T-cell (primary cell): Measurements from ENCODE around the gene FLVCR1. TPM values are rescaled to one million over a fixed set of nuclear protein-coding genes. Genes with fewer than 3 reads are reported as not detected.
"Not testable (repeated sequence)": the region's sequence is repeated elsewhere in the genome, so short reads cannot be mapped to it uniquely, and the experiment has no call there.

ENCODE experiments used
- ATAC-seq, 4 experiments: fragments of 200-7000 bp in 3 of 4; fragments of 150-1000 bp in 1 of 4; cut with Tn5 transposase; replicated peaks in 1 of 4; 1 replicate in 3 of 4; 2 replicates in 1 of 4; pipeline ENCODE4 v1.10.0; 2021; ENCODE audit warnings: moderate library complexity in 3 of 4, mild to moderate bottlenecking in 2 of 4, moderate number of reproducible peaks in 1 of 4
- CTCF ChIA-PET, 2 donors: fragments of 300-600 bp; sonication (Branson Sonifier 250); formaldehyde crosslinking; loops; one replicate each; lab custom pipeline; 2022; ENCODE audit warnings: antibody characterized with exemption in 2 of 2; lab: Charles Lee
- POLR2A ChIA-PET, 2 donors: fragments of 300-600 bp; sonication (Branson Sonifier 250); formaldehyde crosslinking; loops; one replicate each; lab custom pipeline; 2022; ENCODE audit warnings: antibody characterized with exemption in 2 of 2; lab: Charles Lee
- DNase-seq, 35 experiments: peaks; one replicate each; pipeline versions ENCODE4 v3.0.0 to v3.0.0-alpha.2; 2013 to 2023
- H3K27ac ChIP-seq: one replicate; pipeline ENCODE4 v1.5.1; 2013; ENCODE audit warnings: low read length
- H3K27me3 ChIP-seq, 2 experiments: replicated peaks in 1 of 2; 1 replicate in 1 of 2; 2 replicates in 1 of 2; pipeline versions ENCODE4 v1.6.1 to v1.7.0; 2013; ENCODE audit warnings: low read length in 1 of 2, mixed read lengths in 1 of 2; ENCODE audit not compliant: control insufficient read depth in 2 of 2, insufficient read depth in 2 of 2; ENCODE audit errors: extremely low read depth in 1 of 2
- H3K36me3 ChIP-seq, 2 donors: 1 replicate in 1 of 2; 2 replicates in 1 of 2; pipeline versions ENCODE4 v1.6.1 to v1.7.0; 2013; ENCODE audit warnings: low read length in 1 of 2; ENCODE audit not compliant: control insufficient read depth in 2 of 2, insufficient read depth in 1 of 2; ENCODE audit errors: extremely low read depth in 1 of 2
- H3K4me1 ChIP-seq, 2 experiments: 1 replicate in 1 of 2; 2 replicates in 1 of 2; pipeline versions ENCODE4 v1.6.1 to v1.7.0; 2013; ENCODE audit warnings: low read length in 2 of 2, mixed read lengths in 1 of 2; ENCODE audit not compliant: insufficient read depth in 2 of 2, control insufficient read depth in 1 of 2; ENCODE audit errors: extremely low read depth in 1 of 2
- H3K4me3 ChIP-seq, 2 donors: 1 replicate in 1 of 2; 2 replicates in 1 of 2; pipeline versions ENCODE4 v1.5.1 to v1.7.0; 2013; ENCODE audit warnings: mild to moderate bottlenecking in 2 of 2, low read length in 1 of 2, moderate library complexity in 1 of 2; ENCODE audit not compliant: control insufficient read depth in 1 of 2; ENCODE audit errors: extremely low read depth in 1 of 2
- H3K9me3 ChIP-seq: 2 replicates; pipeline ENCODE4 v1.7.0; 2013
- H3K27ac Mint-ChIP-seq, 2 donors: one replicate each; pipeline ENCODE4 v1.8.0; 2020 to 2021; ENCODE audit warnings: mild to moderate bottlenecking in 2 of 2, mixed read lengths in 2 of 2
- H3K27me3 Mint-ChIP-seq, 2 donors: one replicate each; pipeline ENCODE4 v1.8.0; 2021 to 2022; ENCODE audit warnings: mixed read lengths in 2 of 2
- H3K36me3 Mint-ChIP-seq: one replicate; pipeline ENCODE4 v1.8.0; 2021; ENCODE audit warnings: mixed read lengths
- H3K4me1 Mint-ChIP-seq, 3 donors: one replicate each; pipeline ENCODE4 v1.8.0; 2020 to 2022; ENCODE audit warnings: mixed read lengths in 3 of 3, mild to moderate bottlenecking in 1 of 3
- H3K4me3 Mint-ChIP-seq, 3 donors: one replicate each; pipeline ENCODE4 v1.8.0; 2020 to 2022; ENCODE audit warnings: mild to moderate bottlenecking in 3 of 3, mixed read lengths in 3 of 3, moderate library complexity in 3 of 3
- H3K9me3 Mint-ChIP-seq, 3 donors: one replicate each; pipeline ENCODE4 v1.8.0; 2020 to 2022; ENCODE audit warnings: mixed read lengths in 3 of 3
- WGBS: methylation state at CpG from one replicate; pipeline ENCODE4 v1.1.5; 2013; ENCODE audit warnings: missing lambda C conversion rate; ENCODE audit not compliant: insufficient coverage; 5-methylcytosine and 5-hydroxymethylcytosine counted together
- total RNA-seq, 35 experiments: library from RNA in 6 of 35; stranded (reverse) in 6 of 35; fragments of 120-200 nt in 1 of 35; gene quantifications; one replicate each; pipeline versions ENCODE4 v1.2.1 to v1.2.4 and lab custom pipeline; 2013 to 2026

FLVCR1 gene
- total RNA-seq, 5 donors from 2014 or later (not counting 1 experiment from before 2014, with no cell fraction given), result 8.5 to 10.8 (median 9.5) TPM

DNA sequence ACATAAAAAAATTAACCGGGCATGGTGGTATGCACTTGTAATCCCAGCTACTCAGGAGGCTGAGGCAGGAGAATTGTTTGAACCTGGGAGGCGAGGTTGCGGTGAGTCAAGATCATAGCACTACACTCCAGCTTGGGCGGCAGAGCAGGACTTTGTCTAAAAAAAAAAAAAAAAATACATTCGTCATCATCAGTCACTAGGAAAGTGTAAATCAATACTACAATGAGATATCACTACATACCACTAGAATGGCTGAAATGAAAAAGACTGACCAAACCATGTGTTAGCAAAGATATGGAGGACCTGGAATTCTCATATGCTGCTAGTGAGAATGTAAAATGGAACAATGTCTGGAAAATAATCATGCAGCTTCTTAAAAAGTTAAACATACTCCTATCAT is 19.9 kb upstream of the FLVCR1 start:
- 100% methylated on average over 2 of the region's 5 CpGs for WGBS
- ChIA-PET POLR2A (no interaction called here), CTCF (no interaction called here)
- ATAC-seq, result no peak
- Mint-ChIP-seq H3K4me3 (no peak overlapping the region), H3K4me1 (peaks cover 0 to 9% (median 4%) of the 10 kb centered on the region in 3 donors), H3K36me3 (no peaks in the 10 kb centered on the region), H3K9me3 (no peaks in the 10 kb centered on the region), H3K27ac (no peak overlapping the region), H3K27me3 (no peaks in the 10 kb centered on the region)
- Histone ChIP-seq H3K4me3 (no peak overlapping the region), H3K27ac (no peak overlapping the region), H3K36me3 (no peaks in the 10 kb centered on the region), H3K9me3 (no peaks in the 10 kb centered on the region), H3K4me1 (peaks cover 0 to 5% of the 10 kb centered on the region in 2 experiments), H3K27me3 (no peaks in the 10 kb centered on the region)
- DNase-seq, result no peak

DNA sequence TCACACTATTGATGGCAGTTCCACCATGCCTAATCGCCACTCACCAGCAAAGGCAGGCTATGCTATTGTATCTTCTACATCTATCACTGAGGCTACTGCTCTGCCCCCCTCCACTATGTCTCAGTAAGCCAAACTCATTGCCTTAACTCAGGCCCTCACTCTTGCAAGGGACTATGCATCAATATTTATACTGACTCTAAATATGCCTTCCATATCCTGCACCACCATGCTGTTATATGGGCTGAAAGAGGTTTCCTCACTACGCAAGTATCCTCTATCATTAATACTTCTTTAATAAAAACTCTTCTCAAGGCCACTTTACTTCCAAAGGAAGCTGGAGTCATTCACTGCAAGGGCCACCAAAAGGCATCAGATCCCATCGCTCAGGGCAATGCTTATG is 13.6 kb upstream of the FLVCR1 start:
- H3K27ac ChIP-seq, H3K4me1 Mint-ChIP-seq, H3K9me3 Mint-ChIP-seq, POLR2A ChIA-PET, H3K4me3 ChIP-seq, H3K36me3 ChIP-seq, ATAC-seq, CTCF ChIA-PET, H3K27ac Mint-ChIP-seq, H3K36me3 Mint-ChIP-seq, H3K4me1 ChIP-seq, H3K4me3 Mint-ChIP-seq, DNase-seq, H3K27me3 ChIP-seq, H3K9me3 ChIP-seq, H3K27me3 Mint-ChIP-seq: not testable (repeated sequence)
- WGBS, result 100% methylated on average over 1 of the region's 3 CpGs

DNA sequence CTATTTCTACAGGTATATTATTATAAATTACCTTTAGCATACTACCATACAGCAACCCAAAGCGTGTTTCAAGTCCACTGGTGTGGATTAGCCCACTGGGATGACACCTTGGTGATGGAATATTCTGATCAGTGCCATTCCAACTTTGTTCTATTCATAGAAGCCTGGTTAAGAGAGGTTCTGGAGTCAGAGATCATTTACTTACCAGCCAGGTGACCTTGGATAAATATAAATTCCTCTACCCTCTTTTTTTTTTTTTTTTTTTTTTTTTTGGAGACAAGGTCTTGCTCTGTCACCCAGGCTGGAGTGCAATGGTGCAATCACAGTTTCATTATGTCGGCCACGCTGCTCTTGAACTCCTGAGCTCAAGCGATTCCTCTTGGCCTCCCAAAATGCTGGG is 10.5 kb upstream of the FLVCR1 start, which contains the start of gene SPATA45:
TSS of gene SPATA45 (minus strand) at position 101 of the 400 bp plus-strand sequence. CDS start 11,500 bp downstream, outside the sequence.
- Mint-ChIP-seq H3K4me1 (no peaks in the 10 kb centered on the region), H3K27me3 (no peaks in the 10 kb centered on the region), H3K36me3 (peaks cover 6% of the 10 kb centered on the region), H3K4me3 (no peak within 1 kb of the TSS), H3K27ac (no peak within 1 kb of the TSS), H3K9me3 (peaks cover 0 to 2% (median 0%) of the 10 kb centered on the region in 3 donors)
- POLR2A ChIA-PET, result no interaction called here
- CTCF ChIA-PET, result interaction anchor here in 1 of 2 donors (0.7 kb wide), 1 partner anchor 98 kb away, joined by 3 read pairs; no protein-coding TSS in a partner anchor
- Histone ChIP-seq H3K36me3 (no peaks in the 10 kb centered on the region), H3K27ac (no peak within 1 kb of the TSS), H3K4me1 (no peaks in the 10 kb centered on the region), H3K27me3 (no peaks in the 10 kb centered on the region), H3K4me3 (no peak within 1 kb of the TSS), H3K9me3 (no peaks in the 10 kb centered on the region)
- WGBS, result 98% methylated on average over 3 of the region's 4 CpGs
- DNase-seq (no peak), ATAC-seq (no peak)

- Mint-ChIP-seq H3K4me3 (no peak overlapping the region), H3K9me3 (peaks cover 0 to 2% (median 0%) of the 10 kb centered on the region in 3 donors), H3K4me1 (peaks cover 0 to 14% (median 11%) of the 10 kb centered on the region in 3 donors), H3K27ac (no peak overlapping the region), H3K36me3 (peaks cover 19% of the 10 kb centered on the region), H3K27me3 (no peaks in the 10 kb centered on the region)
- ATAC-seq (no peak), DNase-seq (no peak)
- Histone ChIP-seq H3K27me3 (no peaks in the 10 kb centered on the region), H3K9me3 (no peaks in the 10 kb centered on the region), H3K4me3 (no peak overlapping the region), H3K36me3 (no peaks in the 10 kb centered on the region), H3K4me1 (peaks cover 3 to 8% of the 10 kb centered on the region in 2 experiments), H3K27ac (no peak overlapping the region)
- ChIA-PET CTCF (no interaction called here), POLR2A (no interaction called here)
- WGBS, result 100% methylated on average over 1 of the region's 5 CpGs
Observed at GRCh38 chr1:212852105-212852688, 5.9 kb upstream of the FLVCR1 start.

GRCh38 chr1:212853658-212854057 is 4.4 kb upstream of the FLVCR1 start:
- no peaks in the 10 kb centered on the region for H3K27me3 ChIP-seq
- 100% methylated on average over 1 of the region's 5 CpGs for WGBS
- no peaks in the 10 kb centered on the region for H3K9me3 ChIP-seq
- ChIA-PET POLR2A (interaction anchor here in 1 of 2 donors (0.5 kb wide), 1 partner anchor 245 kb away, joined by 4 read pairs; no protein-coding TSS in a partner anchor), CTCF (no interaction called here)
- ATAC-seq, result no peak
- Mint-ChIP-seq H3K27me3 (no peaks in the 10 kb centered on the region), H3K4me1 (peaks cover under 1 to 22% (median 19%) of the 10 kb centered on the region in 3 donors), H3K9me3 (peaks cover 0 to 2% (median 0%) of the 10 kb centered on the region in 3 donors), H3K27ac (no peak overlapping the region), H3K36me3 (peaks cover 19% of the 10 kb centered on the region), H3K4me3 (no peak overlapping the region)
- DNase-seq, result no peak
- peaks cover 6 to 15% of the 10 kb centered on the region in 2 experiments for H3K4me1 ChIP-seq
- H3K36me3 ChIP-seq, result no peaks in the 10 kb centered on the region
- H3K27ac ChIP-seq, result no peak overlapping the region
- no peak overlapping the region for H3K4me3 ChIP-seq

DNA sequence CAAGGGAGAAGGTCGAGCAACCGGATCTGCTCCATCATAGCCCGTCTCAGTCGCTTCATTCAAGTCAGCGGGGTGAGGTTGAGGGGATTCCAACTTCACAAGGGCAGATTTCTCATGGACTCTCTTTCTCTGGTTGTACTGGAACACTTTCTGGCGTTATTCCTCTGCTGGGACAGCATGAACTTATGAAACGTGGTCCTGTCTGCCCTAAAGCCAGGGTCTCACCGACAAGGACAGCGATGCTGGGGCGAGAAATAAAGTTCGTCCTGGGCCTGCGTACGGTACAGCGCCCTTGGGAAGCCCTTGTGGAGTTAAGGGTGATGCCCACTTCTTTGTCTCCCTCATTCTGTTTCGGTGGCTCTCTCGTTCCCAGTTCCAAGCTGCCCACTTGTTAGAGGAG is 1.3 kb upstream of the FLVCR1 start:
- Mint-ChIP-seq H3K9me3 (peaks cover 0 to 2% (median 0%) of the 10 kb centered on the region in 3 donors), H3K36me3 (peaks cover 19% of the 10 kb centered on the region), H3K27me3 (no peaks in the 10 kb centered on the region), H3K4me1 (peaks cover 8 to 30% (median 26%) of the 10 kb centered on the region in 3 donors), H3K27ac (no peak overlapping the region), H3K4me3 (peak overlapping the region in 2 of 3 donors; percentile 59 to 97)
- Histone ChIP-seq H3K4me1 (peaks cover 9 to 27% of the 10 kb centered on the region in 2 experiments), H3K27ac (no peak overlapping the region), H3K27me3 (no peaks in the 10 kb centered on the region), H3K36me3 (no peaks in the 10 kb centered on the region), H3K9me3 (no peaks in the 10 kb centered on the region), H3K4me3 (peak overlapping the region in 1 of 2 donors; percentile 25)
- CTCF ChIA-PET, result interaction anchor here (0.6 kb wide), 3 partner anchors 52 to 412 kb away, joined by 3 to 7 read pairs (median 5); no protein-coding TSS in a partner anchor
- POLR2A ChIA-PET, result interaction anchor here in 1 of 2 donors (0.7 kb wide), 1 partner anchor 90 kb away, joined by 15 read pairs; no protein-coding TSS in a partner anchor
- DNase-seq (no peak), ATAC-seq (no peak)
- 97% methylated on average over 10 of the region's 16 CpGs for WGBS
